ENCODE measurements around the gene C5orf63. TPM values are rescaled to one million over a fixed set of nuclear protein-coding genes. Genes with fewer than 3 reads are reported as not detected.

C5orf63 gene
- total RNA-seq, 1 donor = 4.0 TPM

DNA sequence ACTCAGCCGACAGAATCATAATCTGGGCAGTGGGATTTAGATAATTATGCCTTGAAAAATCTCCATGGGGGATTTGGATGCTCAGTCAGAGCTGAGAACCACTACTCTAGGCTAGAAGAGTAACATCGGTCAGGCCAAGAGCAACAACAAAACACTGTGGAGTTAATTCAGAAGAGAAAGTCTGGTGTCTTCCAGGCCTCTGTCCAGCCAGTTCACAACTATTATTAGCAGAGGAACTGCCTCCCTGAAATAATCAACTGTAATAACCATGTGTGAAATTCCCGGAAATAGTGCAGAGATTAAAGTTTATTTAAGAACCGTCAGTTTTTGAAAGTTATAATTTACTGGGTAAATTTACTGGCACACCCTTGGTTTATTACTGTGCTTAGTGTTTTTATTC is 34.8 kb downstream of the C5orf63 start:
- no peak for TF ChIP-seq CTCF (IDR thresholded peaks at IDR 0.05; ENCODE audit: insufficient read depth, low read length)
- DNase-seq (ENCODE audit: low read depth) = no peak
- no peak overlapping the region for H3K4me3 ChIP-seq (ENCODE audit: low read depth, low read length)

DNA sequence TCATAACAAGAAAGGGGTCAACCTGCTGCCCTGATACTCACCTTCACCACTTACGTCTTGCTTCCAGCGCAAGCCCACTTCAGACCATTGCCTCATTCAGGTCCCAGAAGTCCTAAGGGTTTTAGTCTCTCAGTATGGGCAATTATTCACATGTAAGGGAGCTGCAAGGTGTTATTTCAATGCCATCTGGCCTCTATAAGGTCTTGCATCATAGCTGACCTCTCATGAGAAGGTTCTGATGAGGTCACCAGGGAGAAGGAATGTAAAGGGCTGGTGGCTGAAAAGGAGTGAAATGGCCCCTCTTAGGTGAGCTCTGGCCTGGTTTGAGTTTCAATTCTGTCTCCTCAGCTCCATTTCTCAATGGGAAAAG is 41.5 kb downstream of the C5orf63 start:
- no peak for DNase-seq (ENCODE audit: low read depth)
- no peak overlapping the region for H3K4me3 ChIP-seq (ENCODE audit: low read depth, low read length)
- TF ChIP-seq CTCF (IDR thresholded peaks at IDR 0.05; ENCODE audit: insufficient read depth, low read length) = no peak

DNA sequence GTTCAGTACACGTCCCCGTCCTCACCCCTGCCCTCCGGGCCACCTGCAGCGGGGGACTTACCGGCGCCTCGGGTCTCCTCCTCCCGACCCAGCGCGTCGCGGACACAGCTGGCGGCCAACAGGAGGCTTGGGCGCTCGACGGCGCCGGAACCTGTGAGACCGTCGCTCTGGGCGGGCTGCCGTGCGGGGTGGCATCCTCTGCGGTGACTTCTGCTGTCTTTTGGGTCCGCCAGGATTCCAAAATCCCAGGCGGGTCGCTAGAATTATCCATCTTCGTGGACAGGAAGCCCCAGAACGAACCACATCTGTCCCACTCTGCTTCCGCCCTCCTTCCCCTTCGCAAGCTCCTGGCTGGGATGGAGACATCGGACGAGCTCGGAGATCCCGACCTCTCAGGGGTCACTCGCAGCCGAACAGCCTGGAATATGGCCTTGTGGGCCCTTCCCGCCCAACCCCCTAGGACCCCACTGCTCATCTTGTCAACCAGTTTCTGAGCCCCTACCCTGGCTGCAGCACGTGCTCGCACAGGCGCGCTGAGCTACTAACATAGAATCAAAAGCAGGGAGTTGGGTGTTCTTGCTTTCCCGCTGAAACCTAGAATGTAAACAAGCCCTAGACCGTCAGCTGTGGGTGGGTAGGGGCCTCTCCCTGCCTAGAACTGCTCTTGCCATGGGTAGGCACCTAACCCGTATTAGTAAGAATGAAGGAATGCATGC is 42.0 kb downstream of the C5orf63 start:
- no peak for TF ChIP-seq CTCF (IDR thresholded peaks at IDR 0.05; ENCODE audit: insufficient read depth, low read length)
- no peak for DNase-seq (ENCODE audit: low read depth)
- peak overlapping the region; percentile 96 for H3K4me3 ChIP-seq (ENCODE audit: low read depth, low read length)

- TF ChIP-seq CTCF (IDR thresholded peaks at IDR 0.05; ENCODE audit: insufficient read depth, low read length) = peak; percentile 39
- DNase-seq (ENCODE audit: low read depth) = peak; percentile 93
These were observed 42.8 kb downstream of the C5orf63 start, which contains the start of gene MARCHF3 for GRCh38 chr5:127030259-127031146. MARCHF3 (minus strand) TSS chr5:127030558; CDS start chr5:126918171, 112,387 bp downstream.

DNA sequence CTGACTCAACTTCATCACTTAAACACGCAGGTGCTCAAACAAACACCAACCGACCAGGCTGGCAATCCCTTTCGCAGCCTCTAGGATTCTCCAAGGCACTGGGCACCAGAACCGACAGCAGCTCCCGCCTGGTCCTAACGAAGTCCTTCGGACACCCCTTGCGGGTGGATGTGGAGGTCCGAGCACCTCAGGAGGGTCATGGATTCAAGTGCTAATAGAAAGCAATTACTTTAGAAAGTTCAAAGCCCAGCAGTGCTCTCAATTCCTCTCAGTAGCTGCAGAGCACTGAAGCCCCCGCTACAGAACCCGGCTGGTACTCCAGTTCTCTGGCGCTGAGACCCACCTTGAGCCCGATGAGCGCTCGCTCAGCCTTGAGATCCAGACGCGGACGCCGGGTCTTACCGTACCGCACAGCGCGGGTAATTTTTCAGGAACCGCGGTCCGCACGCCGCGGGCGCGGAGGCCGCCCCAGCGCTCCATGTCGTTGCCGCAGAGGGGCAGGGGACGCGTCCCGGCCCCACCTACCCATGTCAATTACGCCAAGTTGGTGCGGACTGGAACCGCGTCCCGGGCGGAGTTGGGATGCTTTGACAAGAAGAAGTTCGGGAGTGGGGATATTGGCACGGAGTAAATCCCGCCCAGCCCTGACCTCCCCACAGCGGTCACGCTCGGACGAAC is 43.6 kb downstream of the C5orf63 start:
- H3K4me3 ChIP-seq (ENCODE audit: low read depth, low read length) = peak overlapping the region; percentile 96
- TF ChIP-seq CTCF (IDR thresholded peaks at IDR 0.05; ENCODE audit: insufficient read depth, low read length) = peak; percentile 72
- peak; percentile 70 for DNase-seq (ENCODE audit: low read depth)

More at GRCh38 chr5:127030259-127031146, 42.8 kb downstream of the C5orf63 start, which contains the start of gene MARCHF3:
- peak within 1 kb of the TSS; percentile 96 for H3K4me3 ChIP-seq (ENCODE audit: low read depth, low read length)

GRCh38 chr5:127028822-127029457 is 44.4 kb downstream of the C5orf63 start:
- no peak for TF ChIP-seq CTCF (IDR thresholded peaks at IDR 0.05; ENCODE audit: insufficient read depth, low read length)
- peak; percentile 34 for DNase-seq (ENCODE audit: low read depth)
- H3K4me3 ChIP-seq (ENCODE audit: low read depth, low read length) = peak overlapping the region; percentile 96

Measured in fibroblast of the aortic adventitia (primary cell).